HG03457 (cell line): ENCODE measurements around the gene CCDC177.

Experiments
- ATAC-seq: cut with Tn5 transposase; IDR thresholded peaks from one replicate; pipeline ENCODE4 v1.9.1; 2021; ENCODE audit warnings: moderate number of reproducible peaks; ENCODE audit not compliant: unreplicated experiment

The CCDC177 gene

GRCh38 chr14:69574263-69574953 lies at the start of gene CCDC177:
Gene CCDC177 (minus strand): TSS chr14:69574871. CDS start chr14:69573622, 1,249 bp downstream.
- ATAC-seq: no peak

- no peak for ATAC-seq
These were observed 49.5 kb upstream of the CCDC177 start for GRCh38 chr14:69624136-69624535.

- ATAC-seq: no peak
These were observed 46.3 kb upstream of the CCDC177 start for GRCh38 chr14:69620981-69621380.

- no peak for ATAC-seq
These were observed 45.5 kb upstream of the CCDC177 start for GRCh38 chr14:69620211-69620611.

- no peak for ATAC-seq
These were observed 44.3 kb upstream of the CCDC177 start for GRCh38 chr14:69619012-69619411.

GRCh38 chr14:69617796-69618195 lies 43.1 kb upstream of the CCDC177 start:
- no peak for ATAC-seq

GRCh38 chr14:69616408-69616773 lies 41.7 kb upstream of the CCDC177 start:
- no peak for ATAC-seq

- ATAC-seq: peak; percentile 35
These were observed 41.1 kb upstream of the CCDC177 start for GRCh38 chr14:69615496-69616407.

GRCh38 chr14:69615121-69615495 lies 40.4 kb upstream of the CCDC177 start:
- ATAC-seq: no peak

GRCh38 chr14:69614592-69614991 lies 39.9 kb upstream of the CCDC177 start:
- no peak for ATAC-seq

- no peak for ATAC-seq
These were observed 38.8 kb upstream of the CCDC177 start for GRCh38 chr14:69613312-69614073.

GRCh38 chr14:69612783-69613130 lies 38.1 kb upstream of the CCDC177 start:
- no peak for ATAC-seq

GRCh38 chr14:69612014-69612782 lies 37.5 kb upstream of the CCDC177 start:
- peak; percentile 12 for ATAC-seq

GRCh38 chr14:69611172-69612013 lies 36.7 kb upstream of the CCDC177 start, which contains the start of gene SUSD6:
Gene SUSD6 (plus strand): TSS chr14:69611596. CDS start chr14:69658593, 46,997 bp downstream.
- ATAC-seq: peak; percentile 47

- ATAC-seq: no peak
These were observed 36.2 kb upstream of the CCDC177 start for GRCh38 chr14:69610874-69611171.

- no peak for ATAC-seq
These were observed 35.6 kb upstream of the CCDC177 start for GRCh38 chr14:69610020-69610873.

GRCh38 chr14:69606258-69607184 lies 31.9 kb upstream of the CCDC177 start:
- ATAC-seq: no peak

GRCh38 chr14:69605738-69606137 lies 31.1 kb upstream of the CCDC177 start:
- no peak for ATAC-seq
